DMS114 treated with DMSO at 0.1 percent for 48 hours (cell line): ENCODE measurements around the gene FMNL2.
"Not testable (repeated sequence)": the region's sequence is repeated elsewhere in the genome, so short reads cannot be mapped to it uniquely, and the experiment has no call there.

Source experiments
- DNase-seq: peaks from one replicate; lab custom pipeline; 2025; ENCODE audit not compliant: unreplicated experiment; lab: John Stamatoyannopoulos, UW

Gene FMNL2

GRCh38 chr2:152513681-152514080 lies 178.7 kb downstream of the FMNL2 start:
- no peak for DNase-seq

GRCh38 chr2:152518034-152518433 lies 183.1 kb downstream of the FMNL2 start:
- DNase-seq = no peak

GRCh38 chr2:152518641-152519580 lies 183.9 kb downstream of the FMNL2 start:
- DNase-seq = no peak

DNA sequence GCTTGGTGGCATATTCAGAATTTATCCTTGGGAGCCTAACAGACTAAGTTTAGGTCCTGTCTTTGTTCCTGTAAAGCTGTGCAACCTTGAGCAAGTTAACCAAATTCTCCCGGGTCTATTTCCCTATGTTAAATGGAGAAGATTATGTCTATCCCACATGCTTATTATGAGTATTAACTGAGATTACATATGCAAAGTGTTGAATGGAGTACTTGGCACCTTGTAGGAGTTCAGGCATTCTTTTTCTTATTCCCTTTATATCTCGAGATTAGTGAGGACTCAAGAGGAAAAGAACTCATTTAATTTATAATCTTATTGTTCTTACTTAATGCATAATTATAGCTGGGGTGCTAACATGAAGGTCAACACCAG lies 184.6 kb downstream of the FMNL2 start:
- DNase-seq = no peak

DNA sequence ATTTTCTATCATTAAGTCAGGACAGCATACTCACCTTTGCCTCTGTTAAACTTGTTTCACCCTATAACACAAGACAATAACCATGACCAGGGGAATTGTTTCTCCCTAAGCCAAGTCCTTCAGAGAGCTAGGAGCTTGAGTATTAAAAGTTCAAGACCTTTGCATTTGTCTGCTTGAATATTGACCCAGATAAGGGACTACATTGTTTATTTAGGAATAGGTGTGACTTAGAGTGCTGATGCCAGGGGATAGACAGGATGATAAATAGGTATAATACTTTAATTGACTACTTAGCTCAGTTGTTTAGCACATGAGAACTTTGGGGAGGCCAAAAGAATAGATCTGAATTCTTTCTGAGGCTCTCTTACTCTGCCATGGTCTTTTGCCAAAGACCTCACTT lies 185.8 kb downstream of the FMNL2 start:
- no peak for DNase-seq

DNA sequence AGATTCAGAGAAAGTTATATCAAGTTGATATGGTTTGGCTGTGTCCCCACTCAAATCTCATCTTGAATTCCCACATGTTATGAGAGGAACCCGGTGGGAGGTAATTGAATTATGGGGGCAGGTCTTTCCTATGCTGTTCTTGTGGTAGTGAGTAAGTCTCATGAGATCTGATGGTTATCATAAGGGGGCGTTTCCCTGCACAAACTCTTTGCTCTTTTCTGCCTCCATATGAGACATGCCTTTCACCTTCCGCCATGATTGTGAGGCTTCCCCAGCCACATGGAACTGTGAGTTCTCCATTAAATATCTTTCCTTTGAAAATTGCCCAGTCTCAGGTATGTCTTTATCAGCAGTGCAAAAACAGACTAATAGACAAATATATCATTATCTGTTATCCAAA lies 187.5 kb downstream of the FMNL2 start:
- DNase-seq = not testable (repeated sequence)

- DNase-seq = no peak
These were observed 188.1 kb downstream of the FMNL2 start for GRCh38 chr2:152523091-152523490.

- DNase-seq = no peak
These were observed 190.4 kb downstream of the FMNL2 start for GRCh38 chr2:152525277-152525838.

- DNase-seq = no peak
These were observed 194.6 kb downstream of the FMNL2 start for GRCh38 chr2:152529420-152530115.

DNA sequence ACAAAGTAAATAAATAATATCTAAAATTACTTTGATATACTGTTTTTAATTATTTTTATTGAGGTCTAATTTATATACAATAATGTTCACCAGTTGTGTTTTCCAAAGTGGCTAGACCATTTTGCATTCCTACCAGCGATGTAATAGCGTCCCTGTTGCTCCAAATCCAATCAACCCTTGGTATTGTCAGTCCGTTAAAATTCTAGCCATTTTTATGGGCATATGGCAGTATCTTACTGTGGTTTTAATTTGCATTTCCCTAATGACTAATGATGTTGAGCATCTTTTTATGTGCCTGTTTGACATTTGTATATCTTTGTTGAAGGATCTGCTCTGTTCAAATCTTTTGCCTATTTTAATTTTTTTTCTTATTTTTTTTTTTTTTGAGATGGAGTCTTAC lies 197.3 kb downstream of the FMNL2 start:
- no peak for DNase-seq

DNA sequence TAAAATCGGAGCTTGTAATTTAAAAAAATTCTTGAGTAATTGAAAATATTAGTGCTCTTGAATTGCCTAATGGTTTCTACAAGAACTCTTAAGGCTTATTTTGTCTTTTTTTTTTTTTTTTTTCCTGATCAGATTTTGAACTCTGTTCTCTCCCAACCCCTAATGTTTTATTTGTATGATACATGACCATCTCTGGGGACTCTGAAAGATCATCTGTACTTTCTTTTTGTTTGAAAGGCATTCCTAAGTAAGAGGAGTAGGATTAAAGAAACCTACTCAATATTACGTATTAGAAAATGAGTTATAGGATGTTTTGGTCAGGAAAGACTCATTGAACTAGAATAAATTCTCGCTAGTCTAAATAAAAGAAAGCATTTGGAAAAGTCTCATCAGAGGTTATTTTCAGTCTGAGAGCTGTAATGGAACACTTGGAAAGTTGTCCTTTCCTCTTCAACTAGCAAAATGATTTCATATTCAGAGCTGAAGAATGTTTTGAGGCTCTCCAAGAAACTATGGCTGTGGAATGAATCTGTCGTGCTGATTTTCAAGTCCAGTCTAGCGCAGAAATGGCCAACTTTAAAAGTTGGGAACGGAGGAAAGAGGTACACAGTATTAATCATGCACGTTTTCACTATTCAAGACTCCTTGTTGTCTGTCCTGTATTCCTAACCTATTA lies 199.6 kb downstream of the FMNL2 start:
- DNase-seq = no peak

DNA sequence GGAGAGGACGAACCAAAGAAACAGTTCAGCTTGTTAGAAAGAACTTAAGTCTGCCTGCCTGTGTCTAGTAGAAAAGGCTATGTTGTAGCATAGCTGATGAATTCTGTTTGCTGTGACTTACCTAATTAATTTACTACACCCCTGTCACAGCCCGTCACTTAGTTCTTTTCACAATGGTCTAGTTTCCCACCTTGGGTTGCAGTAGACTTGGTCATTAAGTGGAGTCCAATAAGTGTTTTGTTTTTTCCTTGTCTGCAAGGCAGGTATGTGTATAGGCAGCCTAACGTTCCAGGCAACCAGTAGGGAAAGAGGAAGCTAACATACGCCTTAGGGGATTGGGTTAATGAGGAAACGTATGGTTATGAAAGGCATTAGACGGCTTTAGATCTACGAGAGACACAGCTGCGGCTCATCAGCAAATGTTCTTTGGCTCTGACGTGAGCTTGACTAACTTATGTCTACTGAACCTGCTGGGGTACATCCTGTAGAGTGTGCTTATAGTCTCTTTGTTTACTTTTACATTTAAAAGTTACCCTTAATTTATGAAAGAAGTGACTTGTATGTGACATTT lies 202.2 kb downstream of the FMNL2 start:
- DNase-seq = no peak

GRCh38 chr2:152539424-152539823 lies 204.4 kb downstream of the FMNL2 start:
- DNase-seq = no peak

DNA sequence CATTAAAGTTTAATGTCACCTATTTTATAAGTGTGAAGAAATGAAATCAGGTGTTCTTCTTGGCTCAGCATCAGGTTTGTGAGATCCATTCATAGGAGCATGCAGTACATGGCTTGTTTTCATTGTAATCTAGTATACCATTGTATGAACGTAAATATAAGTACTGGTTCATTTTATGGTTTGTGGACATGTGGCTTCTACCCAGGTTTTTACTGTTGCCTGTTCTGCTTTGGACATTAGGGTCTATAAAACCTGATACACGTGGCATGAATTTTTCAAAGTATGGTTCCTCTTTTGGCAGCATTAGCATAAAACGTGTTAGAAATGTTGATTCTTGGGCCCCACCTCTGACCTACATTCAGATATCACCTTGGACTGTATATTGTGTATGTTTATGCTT lies 206.7 kb downstream of the FMNL2 start:
- DNase-seq = no peak

DNA sequence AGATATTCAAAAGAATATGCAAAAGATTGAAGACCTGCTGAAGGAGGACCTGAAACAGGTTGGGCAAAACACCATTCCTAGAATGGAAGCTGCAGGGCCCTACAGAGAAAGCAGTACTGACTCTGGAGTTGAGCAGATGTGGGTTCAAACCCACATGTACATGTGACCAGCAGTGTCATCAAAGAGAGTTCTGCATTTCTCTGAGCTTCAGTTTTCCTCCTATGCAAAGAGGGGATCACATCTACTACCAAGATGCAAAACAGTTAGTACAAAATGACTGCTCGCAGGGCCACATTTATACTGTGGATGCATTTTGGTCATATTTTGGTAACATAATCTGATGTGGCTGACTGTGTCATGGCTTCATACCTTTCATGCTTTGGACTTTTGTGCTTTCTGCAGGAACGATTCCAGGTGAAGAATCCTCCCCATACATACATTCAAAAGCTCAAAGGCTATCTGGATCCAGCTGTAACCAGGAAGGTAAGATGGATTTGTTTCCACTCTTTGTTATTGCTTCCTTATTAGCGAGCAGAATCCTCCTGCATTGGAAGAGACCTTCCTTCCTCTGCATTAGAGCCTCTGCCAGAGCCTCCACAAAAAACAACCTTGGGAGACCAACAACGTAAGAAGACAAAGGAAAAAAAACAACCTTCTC lies 207.5 kb downstream of the FMNL2 start:
- no peak for DNase-seq

DNA sequence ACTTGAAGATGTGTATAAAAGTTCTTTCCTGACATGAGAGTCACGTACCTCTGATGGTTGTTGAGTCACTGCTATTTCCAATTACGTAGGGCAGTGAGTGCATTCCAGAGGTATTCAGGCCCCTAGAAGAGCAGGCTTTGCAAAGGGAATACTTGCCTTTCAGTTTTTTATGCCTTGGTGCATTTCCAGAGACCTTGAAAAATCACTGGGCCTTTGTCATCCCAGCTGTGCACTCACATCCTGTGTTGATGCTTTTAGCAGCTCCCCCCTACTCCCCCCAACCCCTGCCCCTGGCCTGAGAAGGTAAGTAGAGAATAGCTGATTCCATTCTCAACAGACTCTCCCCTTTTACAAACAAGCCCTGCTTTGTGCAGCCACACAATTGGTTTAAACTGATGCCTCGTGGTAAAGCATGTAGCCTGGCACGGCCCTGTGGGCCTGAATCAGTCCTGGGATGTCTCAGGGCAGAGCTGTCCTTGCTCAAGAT lies 208.1 kb downstream of the FMNL2 start:
- no peak for DNase-seq

- no peak for DNase-seq
These were observed 208.7 kb downstream of the FMNL2 start for GRCh38 chr2:152543717-152544116.

DNA sequence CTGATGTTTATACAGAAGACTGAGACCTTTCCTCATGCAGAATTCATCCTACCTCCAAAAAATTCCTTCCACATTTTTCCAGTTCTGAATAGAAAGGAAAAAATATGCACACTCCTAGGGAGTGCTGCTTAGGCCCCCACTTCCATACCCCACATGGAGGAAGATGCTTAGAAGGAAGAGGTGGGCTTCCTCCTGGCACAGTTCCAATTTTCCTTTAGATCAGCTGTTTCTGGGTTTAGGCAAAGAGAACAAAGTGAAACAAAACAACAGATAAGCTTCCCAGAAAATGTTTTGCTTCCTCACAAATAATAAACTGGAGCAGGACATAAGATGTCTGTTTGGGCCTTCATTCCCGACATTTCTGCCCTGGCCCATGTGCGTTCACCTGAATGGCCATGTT lies 209.7 kb downstream of the FMNL2 start:
- no peak for DNase-seq

GRCh38 chr2:152546230-152546837 lies 211.4 kb downstream of the FMNL2 start:
- DNase-seq = no peak
